ENCODE measurements around the gene ASB11. TPM values are rescaled to one million over a fixed set of nuclear protein-coding genes. Genes with fewer than 3 reads are reported as not detected.

ASB11 gene
- polyA plus RNA-seq, 1 donor from 2014 or later = not detected

DNA sequence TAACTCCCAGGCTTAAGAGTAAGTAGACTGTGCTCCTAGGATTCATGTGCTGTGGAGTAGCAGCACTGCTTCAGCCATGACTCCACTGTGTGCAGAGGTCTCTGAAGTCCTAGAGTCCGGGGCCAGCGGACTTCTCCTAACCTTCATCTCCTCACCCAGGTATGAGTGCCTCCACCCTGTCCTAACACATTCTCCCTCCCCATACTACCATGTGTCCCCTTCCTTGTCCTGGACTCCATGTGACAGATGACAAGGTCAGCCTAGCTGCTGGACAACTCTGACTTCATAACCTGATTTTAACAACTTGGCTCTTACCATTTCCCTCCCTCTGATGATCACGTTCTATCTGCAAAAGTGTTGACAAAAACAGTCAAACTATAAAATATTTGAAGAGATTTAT, 16.7 kb downstream of the ASB11 start:
- Histone ChIP-seq H4K20me1 (ENCODE audit: insufficient read depth) (no peaks in the 10 kb centered on the region), H2AFZ (ENCODE audit: low read depth, low read length) (no peak overlapping the region), H3K79me2 (replicated peaks; ENCODE audit: insufficient read depth, low read length) (no peaks in the 10 kb centered on the region), H3K36me3 (ENCODE audit: insufficient read depth, low read length) (no peaks in the 10 kb centered on the region), H3K9me2 (ENCODE audit: insufficient read depth, low read length) (no peaks in the 10 kb centered on the region), H3K27ac (ENCODE audit: low read length) (no peak overlapping the region), H3K4me2 (ENCODE audit: low read length) (no peak overlapping the region), H3K4me3 (ENCODE audit: low read length) (no peak overlapping the region), H3K27me3 (ENCODE audit: insufficient read depth, low read depth, low read length) (no peaks in the 10 kb centered on the region), H3K9ac (ENCODE audit: low read length) (no peak overlapping the region), H3K9me3 (ENCODE audit: low read length) (no peaks in the 10 kb centered on the region), H3F3A (ENCODE audit: insufficient read depth, low read length, poor library complexity, severe bottlenecking) (no peaks in the 10 kb centered on the region)
- TF ChIP-seq SMC3 (conservative IDR thresholded peaks at IDR 0.05; ENCODE audit: poor library complexity) (no peak), MXI1 (conservative IDR thresholded peaks at IDR 0.05; ENCODE audit: poor library complexity, severe bottlenecking) (no peak), TAF1 (IDR thresholded peaks at IDR 0.05; ENCODE audit: low read depth) (no peak), RAD21 (conservative IDR thresholded peaks at IDR 0.05) (no peak), EP300 (conservative IDR thresholded peaks at IDR 0.05; ENCODE audit: poor library complexity, severe bottlenecking) (no peak), POLR2AphosphoS5 (IDR thresholded peaks at IDR 0.05) (no peak), EZH2 (IDR thresholded peaks at IDR 0.05; ENCODE audit: borderline replicate concordance, insufficient read depth, low read length, poor library complexity, severe bottlenecking) (no peak)
- TF ChIP-seq, protein P1, sequence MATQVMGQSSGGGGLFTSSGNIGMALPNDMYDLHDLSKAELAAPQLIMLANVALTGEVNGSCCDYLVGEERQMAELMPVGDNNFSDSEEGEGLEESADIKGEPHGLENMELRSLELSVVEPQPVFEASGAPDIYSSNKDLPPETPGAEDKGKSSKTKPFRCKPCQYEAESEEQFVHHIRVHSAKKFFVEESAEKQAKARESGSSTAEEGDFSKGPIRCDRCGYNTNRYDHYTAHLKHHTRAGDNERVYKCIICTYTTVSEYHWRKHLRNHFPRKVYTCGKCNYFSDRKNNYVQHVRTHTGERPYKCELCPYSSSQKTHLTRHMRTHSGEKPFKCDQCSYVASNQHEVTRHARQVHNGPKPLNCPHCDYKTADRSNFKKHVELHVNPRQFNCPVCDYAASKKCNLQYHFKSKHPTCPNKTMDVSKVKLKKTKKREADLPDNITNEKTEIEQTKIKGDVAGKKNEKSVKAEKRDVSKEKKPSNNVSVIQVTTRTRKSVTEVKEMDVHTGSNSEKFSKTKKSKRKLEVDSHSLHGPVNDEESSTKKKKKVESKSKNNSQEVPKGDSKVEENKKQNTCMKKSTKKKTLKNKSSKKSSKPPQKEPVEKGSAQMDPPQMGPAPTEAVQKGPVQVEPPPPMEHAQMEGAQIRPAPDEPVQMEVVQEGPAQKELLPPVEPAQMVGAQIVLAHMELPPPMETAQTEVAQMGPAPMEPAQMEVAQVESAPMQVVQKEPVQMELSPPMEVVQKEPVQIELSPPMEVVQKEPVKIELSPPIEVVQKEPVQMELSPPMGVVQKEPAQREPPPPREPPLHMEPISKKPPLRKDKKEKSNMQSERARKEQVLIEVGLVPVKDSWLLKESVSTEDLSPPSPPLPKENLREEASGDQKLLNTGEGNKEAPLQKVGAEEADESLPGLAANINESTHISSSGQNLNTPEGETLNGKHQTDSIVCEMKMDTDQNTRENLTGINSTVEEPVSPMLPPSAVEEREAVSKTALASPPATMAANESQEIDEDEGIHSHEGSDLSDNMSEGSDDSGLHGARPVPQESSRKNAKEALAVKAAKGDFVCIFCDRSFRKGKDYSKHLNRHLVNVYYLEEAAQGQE (IDR thresholded peaks at IDR 0.05; ENCODE audit: borderline replicate concordance) = no peak
- TF ChIP-seq, protein P2, sequence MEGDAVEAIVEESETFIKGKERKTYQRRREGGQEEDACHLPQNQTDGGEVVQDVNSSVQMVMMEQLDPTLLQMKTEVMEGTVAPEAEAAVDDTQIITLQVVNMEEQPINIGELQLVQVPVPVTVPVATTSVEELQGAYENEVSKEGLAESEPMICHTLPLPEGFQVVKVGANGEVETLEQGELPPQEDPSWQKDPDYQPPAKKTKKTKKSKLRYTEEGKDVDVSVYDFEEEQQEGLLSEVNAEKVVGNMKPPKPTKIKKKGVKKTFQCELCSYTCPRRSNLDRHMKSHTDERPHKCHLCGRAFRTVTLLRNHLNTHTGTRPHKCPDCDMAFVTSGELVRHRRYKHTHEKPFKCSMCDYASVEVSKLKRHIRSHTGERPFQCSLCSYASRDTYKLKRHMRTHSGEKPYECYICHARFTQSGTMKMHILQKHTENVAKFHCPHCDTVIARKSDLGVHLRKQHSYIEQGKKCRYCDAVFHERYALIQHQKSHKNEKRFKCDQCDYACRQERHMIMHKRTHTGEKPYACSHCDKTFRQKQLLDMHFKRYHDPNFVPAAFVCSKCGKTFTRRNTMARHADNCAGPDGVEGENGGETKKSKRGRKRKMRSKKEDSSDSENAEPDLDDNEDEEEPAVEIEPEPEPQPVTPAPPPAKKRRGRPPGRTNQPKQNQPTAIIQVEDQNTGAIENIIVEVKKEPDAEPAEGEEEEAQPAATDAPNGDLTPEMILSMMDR (IDR thresholded peaks at IDR 0.05; ENCODE audit: poor library complexity, severe bottlenecking) = no peak

DNA sequence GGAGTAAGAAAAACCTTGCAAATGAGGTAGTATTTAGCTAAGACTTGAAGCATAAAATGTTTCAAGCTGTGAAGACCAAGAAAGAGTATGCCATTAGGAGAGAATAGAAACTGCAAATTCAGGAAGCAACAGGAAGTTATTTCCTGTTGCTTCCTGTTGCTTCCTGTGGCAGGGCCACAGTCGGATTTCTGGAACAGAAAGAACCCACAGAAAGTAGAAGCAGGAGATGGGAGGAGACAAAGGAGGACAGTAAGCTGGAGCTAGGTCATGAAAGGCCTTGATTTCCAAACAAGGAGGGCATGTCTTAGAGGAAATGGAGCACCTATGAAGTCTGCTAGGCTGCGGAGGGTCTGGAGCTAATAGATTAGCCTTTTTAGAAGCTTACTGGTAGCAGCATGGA, 17.2 kb downstream of the ASB11 start:
- H3K36me3 ChIP-seq (ENCODE audit: insufficient read depth, low read length) = no peaks in the 10 kb centered on the region

More for the DNA sequence above, 17.2 kb downstream of the ASB11 start:
- no peak overlapping the region for H3K27ac ChIP-seq (ENCODE audit: low read length)
- H3K9me3 ChIP-seq (ENCODE audit: low read length) = no peaks in the 10 kb centered on the region
- no peak overlapping the region for H2AFZ ChIP-seq (ENCODE audit: low read depth, low read length)
- H3K4me3 ChIP-seq (ENCODE audit: low read length) = no peak overlapping the region
- no peaks in the 10 kb centered on the region for H3K9me2 ChIP-seq (ENCODE audit: insufficient read depth, low read length)
- no peaks in the 10 kb centered on the region for H3F3A ChIP-seq (ENCODE audit: insufficient read depth, low read length, poor library complexity, severe bottlenecking)
- H3K4me2 ChIP-seq (ENCODE audit: low read length) = no peak overlapping the region
- H3K9ac ChIP-seq (ENCODE audit: low read length) = no peak overlapping the region
- TF ChIP-seq POLR2AphosphoS5 (IDR thresholded peaks at IDR 0.05) (no peak), TAF1 (IDR thresholded peaks at IDR 0.05; ENCODE audit: low read depth) (no peak), SMC3 (conservative IDR thresholded peaks at IDR 0.05; ENCODE audit: poor library complexity) (no peak), EP300 (conservative IDR thresholded peaks at IDR 0.05; ENCODE audit: poor library complexity, severe bottlenecking) (no peak)
- H4K20me1 ChIP-seq (ENCODE audit: insufficient read depth) = no peaks in the 10 kb centered on the region
- H3K79me2 ChIP-seq (replicated peaks; ENCODE audit: insufficient read depth, low read length) = no peaks in the 10 kb centered on the region
- H3K27me3 ChIP-seq (ENCODE audit: insufficient read depth, low read depth, low read length) = no peaks in the 10 kb centered on the region
